Kidney (tissue), 14 donors: Measurements from ENCODE around the gene ARMC6. TPM values are rescaled to one million over a fixed set of nuclear protein-coding genes. Genes with fewer than 3 reads are reported as not detected.

ENCODE experiments used
- DNase-seq, 5 donors: peaks; one replicate each; pipeline ENCODE4 v3.0.0-alpha.2; 2013 to 2020
- FAIRE-seq: peaks from 2 replicates; lab custom pipeline; 2012; peaks lifted over from hg19 to GRCh38; lab: Jason Lieb, UNC
- H3K27ac ChIP-seq, 2 donors: one replicate each; pipeline ENCODE4 v1.7.0; 2013; ENCODE audit warnings: low read depth in 2 of 2, low read length in 2 of 2, inconsistent platforms in 1 of 2
- H3K27me3 ChIP-seq: one replicate; pipeline ENCODE4 v1.7.1; 2013; ENCODE audit warnings: low read length, inconsistent platforms; ENCODE audit not compliant: control insufficient read depth, insufficient read depth
- H3K36me3 ChIP-seq, 3 donors: one replicate each; pipeline versions ENCODE4 v1.7.0 to v1.7.1; 2013; ENCODE audit warnings: low read length in 3 of 3, control low read depth in 1 of 3, inconsistent platforms in 1 of 3; ENCODE audit not compliant: insufficient read depth in 3 of 3, control insufficient read depth in 2 of 3
- H3K4me1 ChIP-seq, 3 donors: one replicate each; pipeline versions ENCODE4 v1.7.0 to v1.7.1; 2013; ENCODE audit warnings: low read length in 3 of 3, inconsistent platforms in 1 of 3, low read depth in 1 of 3; ENCODE audit not compliant: control insufficient read depth in 2 of 3, insufficient read depth in 2 of 3
- H3K4me3 ChIP-seq, 3 donors: one replicate each; pipeline versions ENCODE4 v1.7.0 to v1.8.1; 2013; ENCODE audit warnings: low read length in 3 of 3, control low read depth in 1 of 3, inconsistent platforms in 1 of 3
- H3K9ac ChIP-seq, 3 donors: one replicate each; pipeline versions ENCODE4 v1.7.0 to v1.7.1; 2013; ENCODE audit warnings: low read length in 3 of 3, control low read depth in 1 of 3, inconsistent platforms in 1 of 3
- H3K9me3 ChIP-seq, 3 donors: one replicate each; pipeline versions ENCODE4 v1.7.0 to v1.7.1; 2013; ENCODE audit warnings: low read length in 3 of 3, control low read depth in 1 of 3, inconsistent platforms in 1 of 3; ENCODE audit not compliant: control insufficient read depth in 2 of 3, insufficient read depth in 1 of 3
- intact Hi-C: fragments of 100-400 bp; cut with DNase I; formaldehyde crosslinking; loops from one replicate; pipeline ENCODE4 v1.11.1; 2022
- polyA plus RNA-seq: library from polyadenylated mRNA; stranded (reverse); fragments of 350-450 nt; fragmentation: Illumina TruSeq; extraction: RNeasy Lipid Tissue Mini Kit (QIAGEN cat#74804); gene quantifications from one replicate; pipeline ENCODE4 v1.2.3, GENCODE V29; 2014; ENCODE audit warnings: low read depth, low replicate concordance; ENCODE audit not compliant: insufficient read depth
- total RNA-seq: library from RNA; stranded (reverse); fragmentation: NEBNext Ultra II Directional; extraction: Animal tissue kit (Norgen Biotek cat#: 25700); gene quantifications from one replicate; pipeline ENCODE4 v1.2.1, GENCODE V29; 2021
- TF ChIP-seq, protein P1 (sequence below): IDR thresholded peaks from 3 replicates; pipeline ENCODE4 v1.5.1; 2012; ENCODE audit warnings: mild to moderate bottlenecking, moderate library complexity, borderline replicate concordance; ENCODE audit not compliant: insufficient read depth; ENCODE audit errors: extremely low read depth
- donor health status: control.
- donor health status: control.
- donor health status: control.
- donor health status: control.
- donor health status: control.
- donor health status: DM: yes; HTN: yes; CAD: no.
- donor health status: Normal renal cell carcinoma (clear cell type).

The ARMC6 gene
- total and polyA plus RNA-seq, 2 donors from 2014 or later, result 23.0 to 24.6 TPM

DNA sequence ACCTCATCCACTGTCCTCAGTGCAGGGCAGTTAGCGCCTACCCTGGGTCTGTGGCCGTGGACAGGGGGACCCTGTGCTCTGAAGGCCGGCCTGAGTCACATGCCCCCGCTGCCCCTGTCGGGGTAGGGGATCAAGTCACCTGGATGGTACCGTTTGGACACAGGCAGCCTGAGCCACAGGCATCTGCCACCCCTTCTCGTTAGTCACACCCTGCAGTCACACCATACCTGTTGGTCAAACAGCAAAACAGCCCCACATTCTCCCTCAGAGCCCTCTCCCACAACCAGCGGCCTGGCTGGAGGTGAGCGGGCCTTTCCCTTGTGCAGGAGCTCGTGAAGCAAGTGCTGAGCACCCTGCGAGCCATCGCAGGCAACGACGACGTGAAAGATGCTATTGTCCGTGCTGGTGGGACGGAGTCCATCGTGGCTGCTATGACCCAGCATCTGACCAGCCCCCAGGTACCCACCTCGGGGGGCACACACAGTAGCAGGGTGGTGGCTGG lies 21.6 kb downstream of the ARMC6 start:
- Histone ChIP-seq H3K27ac (no peak overlapping the region), H3K4me1 (peaks cover 0 to 5% (median 0%) of the 10 kb centered on the region in 3 donors), H3K27me3 (no peaks in the 10 kb centered on the region), H3K9me3 (no peaks in the 10 kb centered on the region), H3K9ac (no peak overlapping the region), H3K4me3 (no peak overlapping the region), H3K36me3 (peaks cover 2 to 13% (median 7%) of the 10 kb centered on the region in 3 donors)
- DNase-seq, result no peak
- intact Hi-C loops, result loop anchor here (10.0 kb wide), 1 partner anchor 80 kb away; the partner anchor contains the start of gene TMEM161A
- TF ChIP-seq, protein P1, sequence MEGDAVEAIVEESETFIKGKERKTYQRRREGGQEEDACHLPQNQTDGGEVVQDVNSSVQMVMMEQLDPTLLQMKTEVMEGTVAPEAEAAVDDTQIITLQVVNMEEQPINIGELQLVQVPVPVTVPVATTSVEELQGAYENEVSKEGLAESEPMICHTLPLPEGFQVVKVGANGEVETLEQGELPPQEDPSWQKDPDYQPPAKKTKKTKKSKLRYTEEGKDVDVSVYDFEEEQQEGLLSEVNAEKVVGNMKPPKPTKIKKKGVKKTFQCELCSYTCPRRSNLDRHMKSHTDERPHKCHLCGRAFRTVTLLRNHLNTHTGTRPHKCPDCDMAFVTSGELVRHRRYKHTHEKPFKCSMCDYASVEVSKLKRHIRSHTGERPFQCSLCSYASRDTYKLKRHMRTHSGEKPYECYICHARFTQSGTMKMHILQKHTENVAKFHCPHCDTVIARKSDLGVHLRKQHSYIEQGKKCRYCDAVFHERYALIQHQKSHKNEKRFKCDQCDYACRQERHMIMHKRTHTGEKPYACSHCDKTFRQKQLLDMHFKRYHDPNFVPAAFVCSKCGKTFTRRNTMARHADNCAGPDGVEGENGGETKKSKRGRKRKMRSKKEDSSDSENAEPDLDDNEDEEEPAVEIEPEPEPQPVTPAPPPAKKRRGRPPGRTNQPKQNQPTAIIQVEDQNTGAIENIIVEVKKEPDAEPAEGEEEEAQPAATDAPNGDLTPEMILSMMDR, result no peak
- no peak for FAIRE-seq

GRCh38 chr19:19055701-19056100 lies 22.3 kb downstream of the ARMC6 start:
- Histone ChIP-seq H3K27me3 (no peaks in the 10 kb centered on the region), H3K4me1 (peaks cover 0 to 5% (median 0%) of the 10 kb centered on the region in 3 donors), H3K27ac (no peak overlapping the region), H3K4me3 (no peak overlapping the region), H3K9ac (no peak overlapping the region), H3K9me3 (no peaks in the 10 kb centered on the region), H3K36me3 (peaks cover 0 to 13% (median 7%) of the 10 kb centered on the region in 3 donors)
- FAIRE-seq, result no peak
- TF ChIP-seq, protein P1, result no peak
- intact Hi-C loops, result loop anchor here (10.0 kb wide), 1 partner anchor 79 kb away; the partner anchor contains the start of gene TMEM161A
- DNase-seq, result no peak

GRCh38 chr19:19056636-19057275 lies 23.4 kb downstream of the ARMC6 start:
- intact Hi-C loops, result loop anchor here (10.0 kb wide), 1 partner anchor 78 kb away; the partner anchor contains the start of gene TMEM161A
- H3K27ac ChIP-seq, result no peak overlapping the region
- peaks cover 0 to 15% (median 5%) of the 10 kb centered on the region in 3 donors for H3K4me1 ChIP-seq
- FAIRE-seq (no peak), DNase-seq (no peak)
- TF ChIP-seq, protein P1, result no peak
- H3K27me3 ChIP-seq, result no peaks in the 10 kb centered on the region
- no peak overlapping the region for H3K4me3 ChIP-seq
- H3K36me3 ChIP-seq, result peaks cover 0 to 11% (median 5%) of the 10 kb centered on the region in 3 donors
- H3K9ac ChIP-seq, result no peak overlapping the region
- no peaks in the 10 kb centered on the region for H3K9me3 ChIP-seq
